NCI-H1417 (cell line): Measurements from ENCODE around the gene EP400.
A peak's percentile ranks its signal among the peaks of the same experiment; 100 is the strongest.

ENCODE experiments used
- DNase-seq, 3 experiments: peaks; one replicate each; lab custom pipeline; 2025; lab: John Stamatoyannopoulos, UW

Gene EP400

GRCh38 chr12:131927110-131928079 lies 22.3 kb upstream of the EP400 start:
- DNase-seq: no peak

- DNase-seq: no peak
These were observed 21.5 kb upstream of the EP400 start for GRCh38 chr12:131928080-131928710.

GRCh38 chr12:131928711-131929580 lies 20.8 kb upstream of the EP400 start, which contains the start of gene PUS1:
Gene PUS1, plus strand, starts transcription at chr12:131929276. Its CDS starts 447 bp downstream, at chr12:131929723.
- DNase-seq: peak; percentile 95 to 97 (median 96)

GRCh38 chr12:131929581-131930456 lies 19.9 kb upstream of the EP400 start:
- DNase-seq: peak; percentile 33 to 61 (median 39)

DNA sequence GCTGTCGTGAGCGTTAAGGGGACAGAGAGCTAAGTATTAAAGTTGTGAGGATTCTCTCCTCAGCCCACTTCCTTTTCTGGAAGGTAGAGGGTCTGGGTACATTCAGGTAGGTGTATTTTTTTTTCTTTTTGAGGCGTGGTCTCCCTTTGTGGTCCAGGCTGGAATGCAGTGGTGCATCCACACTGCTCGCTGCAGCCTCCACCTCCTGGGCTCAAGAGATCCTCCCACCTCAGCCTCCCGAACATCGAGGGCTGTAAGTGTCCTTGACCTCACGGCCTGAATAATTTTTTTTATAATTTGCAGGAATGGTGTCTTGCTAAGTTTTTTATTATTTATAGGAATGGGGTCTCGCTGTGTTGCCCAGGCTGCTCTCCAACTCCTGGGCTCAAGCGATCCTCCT lies 19.2 kb upstream of the EP400 start:
- DNase-seq: no peak

- no peak for DNase-seq
These were observed 16.4 kb upstream of the EP400 start for GRCh38 chr12:131933387-131933786.

- no peak for DNase-seq
These were observed 15.2 kb upstream of the EP400 start for GRCh38 chr12:131934535-131934934.

DNA sequence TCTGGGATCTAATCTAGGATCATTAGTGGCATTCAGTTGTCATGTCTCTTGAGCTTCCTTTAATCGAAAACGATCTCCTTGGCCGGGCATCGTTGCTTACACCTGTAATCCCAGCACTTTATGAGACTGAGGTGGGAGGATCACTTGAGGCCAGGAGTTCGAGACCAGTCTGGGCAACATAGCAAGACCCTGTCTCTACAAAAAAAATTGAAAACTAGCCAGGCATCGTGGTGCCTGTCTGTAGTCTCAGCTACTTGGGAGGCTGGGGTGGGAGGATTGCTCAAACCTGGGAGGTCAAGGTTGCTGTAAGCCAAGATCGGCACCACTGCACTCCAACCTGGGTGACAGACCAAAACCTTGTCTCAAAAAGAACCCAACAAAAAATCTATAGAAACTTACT lies 11.7 kb upstream of the EP400 start:
- DNase-seq: no peak

DNA sequence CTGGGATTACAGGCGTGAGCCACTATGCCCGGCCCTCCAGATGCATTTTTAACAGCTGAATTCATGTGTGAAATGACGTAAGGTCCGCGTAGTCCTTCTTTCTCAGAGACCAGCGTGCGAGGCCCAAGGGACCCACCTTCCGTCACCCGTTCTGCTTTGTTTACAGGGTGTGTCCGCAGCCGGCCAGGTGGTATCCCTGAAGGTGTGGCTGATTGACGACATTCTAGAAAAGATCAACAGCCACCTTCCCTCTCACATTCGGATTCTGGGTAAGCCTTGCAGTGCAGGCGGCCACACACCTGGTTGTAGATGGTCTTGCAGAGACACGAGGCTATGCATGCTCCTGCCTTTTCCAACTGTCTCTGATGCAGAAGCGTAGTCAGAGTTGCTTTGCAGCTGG lies 10.7 kb upstream of the EP400 start:
- peak in 1 of 3 experiments; percentile 81 for DNase-seq

GRCh38 chr12:131940141-131940547 lies 9.6 kb upstream of the EP400 start:
- no peak for DNase-seq

DNA sequence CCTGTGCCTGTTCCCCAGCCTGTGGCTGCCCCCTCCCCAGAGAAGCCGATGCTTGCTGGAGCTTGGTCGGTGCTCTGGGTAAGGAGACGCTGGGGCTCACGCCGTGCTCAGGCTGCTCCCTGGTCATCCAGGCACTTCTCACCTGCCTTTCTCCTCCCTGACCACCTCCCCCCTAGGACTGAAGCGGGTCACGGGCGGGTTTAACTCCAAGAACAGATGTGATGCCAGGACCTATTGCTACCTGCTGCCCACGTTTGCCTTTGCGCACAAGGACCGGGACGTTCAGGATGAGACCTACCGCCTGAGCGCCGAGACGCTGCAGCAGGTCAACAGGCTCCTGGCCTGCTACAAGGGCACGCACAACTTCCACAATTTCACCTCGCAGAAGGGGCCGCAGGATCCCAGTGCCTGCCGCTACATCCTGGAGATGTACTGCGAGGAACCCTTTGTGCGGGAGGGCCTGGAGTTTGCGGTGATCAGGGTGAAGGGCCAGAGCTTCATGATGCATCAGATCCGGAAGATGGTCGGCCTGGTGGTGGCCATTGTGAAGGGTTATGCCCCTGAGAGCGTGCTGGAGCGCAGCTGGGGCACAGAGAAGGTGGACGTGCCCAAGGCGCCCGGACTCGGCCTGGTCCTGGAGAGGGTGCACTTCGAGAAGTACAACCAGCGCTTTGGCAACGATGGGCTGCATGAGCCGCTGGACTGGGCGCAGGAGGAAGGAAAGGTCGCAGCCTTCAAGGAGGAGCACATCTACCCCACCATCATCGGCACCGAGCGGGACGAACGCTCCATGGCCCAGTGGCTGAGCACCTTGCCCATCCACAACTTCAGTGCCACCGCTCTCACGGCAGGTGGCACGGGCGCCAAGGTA lies 8.4 kb upstream of the EP400 start:
- no peak for DNase-seq

DNA sequence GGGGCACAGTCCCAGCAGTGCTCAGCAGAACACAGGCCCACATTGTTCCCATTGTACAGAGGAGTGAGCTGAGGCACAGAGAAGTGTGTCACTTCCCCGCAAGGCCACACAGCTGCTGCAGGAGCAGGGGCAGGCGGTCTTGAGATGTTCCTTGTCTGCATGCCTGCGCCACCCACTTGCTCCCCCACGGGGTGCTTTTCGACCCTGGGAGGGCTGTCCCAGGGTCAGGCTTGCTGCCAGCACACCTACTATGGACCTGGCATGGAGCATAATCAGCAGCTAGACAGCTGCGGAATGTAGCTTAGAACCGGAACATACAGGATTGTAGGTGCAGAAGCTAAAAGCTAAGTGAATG lies 7.8 kb upstream of the EP400 start:
- no peak for DNase-seq

GRCh38 chr12:131942671-131943070 lies 7.1 kb upstream of the EP400 start:
- DNase-seq: no peak

- DNase-seq: no peak
These were observed 6.4 kb upstream of the EP400 start for GRCh38 chr12:131943389-131943788.

DNA sequence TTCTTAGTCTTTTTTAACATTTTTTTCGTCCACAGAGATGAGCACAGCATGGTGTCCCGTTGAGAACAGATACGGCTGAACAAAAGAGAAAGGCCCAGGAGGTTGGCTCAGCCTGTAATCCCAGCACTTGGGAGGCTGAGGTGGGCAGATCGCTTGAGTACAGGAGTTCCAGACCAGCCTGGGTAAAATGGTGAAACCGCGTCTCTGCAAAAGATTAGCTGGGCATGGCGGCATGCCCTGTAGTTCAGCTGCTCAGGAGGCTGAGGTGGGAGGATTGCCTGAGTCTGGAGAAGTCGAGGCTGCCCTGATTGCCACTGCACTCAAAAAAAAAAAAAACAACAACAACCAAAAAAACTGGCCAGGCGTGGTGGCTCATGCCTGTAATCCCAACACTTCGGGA lies 5.9 kb upstream of the EP400 start:
- no peak for DNase-seq

DNA sequence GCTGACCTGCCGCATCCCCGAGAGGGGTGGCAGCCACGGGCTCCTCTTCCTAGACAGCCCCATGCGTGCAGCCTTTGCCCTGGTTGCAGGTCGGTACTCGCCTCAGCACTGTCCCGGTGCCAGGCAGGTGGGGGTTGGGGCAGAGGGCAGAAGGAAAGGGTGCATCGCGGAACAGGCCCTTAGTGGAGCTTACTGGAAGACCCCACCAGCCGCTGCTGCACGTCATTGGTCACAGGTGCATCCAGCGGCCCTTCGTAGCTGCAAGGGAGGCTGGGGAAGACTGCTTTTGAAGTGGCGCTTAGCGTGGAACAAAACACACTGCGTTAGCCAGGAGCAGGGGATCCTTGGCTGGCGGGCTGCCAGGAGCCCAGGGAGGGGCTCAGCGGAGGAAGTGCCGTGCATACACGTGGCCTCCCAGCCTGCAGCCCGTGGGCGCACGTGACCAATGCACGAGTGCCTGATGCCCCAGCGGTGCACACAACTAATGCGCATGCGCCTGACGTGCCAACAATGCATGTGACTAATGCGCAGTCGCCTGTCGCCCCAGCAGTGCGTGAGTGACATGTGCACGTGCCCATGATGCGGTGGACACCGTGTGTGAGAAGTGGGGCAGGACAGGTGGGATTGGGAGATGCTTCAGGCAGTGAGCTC lies 5.0 kb upstream of the EP400 start:
- DNase-seq: no peak

GRCh38 chr12:131946757-131947156 lies 3.0 kb upstream of the EP400 start:
- no peak for DNase-seq

DNA sequence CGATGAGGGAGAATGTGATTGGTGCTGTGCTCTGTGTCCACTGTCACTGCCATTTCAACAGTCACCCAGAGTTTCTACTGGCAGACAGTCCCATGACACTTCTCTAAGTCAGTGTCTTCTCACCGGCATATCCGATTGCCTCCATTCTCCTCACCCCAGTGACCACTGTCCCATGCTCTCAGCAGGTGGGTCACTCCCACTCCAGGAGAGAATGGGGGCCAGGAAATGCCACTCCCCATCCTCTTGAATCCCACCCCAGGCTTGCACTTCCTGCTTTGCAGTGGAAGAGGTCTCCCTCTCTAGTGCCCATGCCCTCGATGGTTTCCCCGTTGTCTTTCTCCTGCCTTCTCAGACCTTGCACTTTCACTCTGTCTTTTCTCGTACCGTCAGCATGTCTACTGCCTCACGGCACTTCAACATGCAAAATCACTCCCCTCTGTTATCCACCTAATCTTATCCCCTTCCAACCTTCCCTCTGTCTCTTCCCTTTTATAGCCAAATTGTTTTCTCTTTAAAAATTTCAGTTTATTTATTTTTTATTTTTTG lies 2.2 kb upstream of the EP400 start:
- no peak for DNase-seq

DNA sequence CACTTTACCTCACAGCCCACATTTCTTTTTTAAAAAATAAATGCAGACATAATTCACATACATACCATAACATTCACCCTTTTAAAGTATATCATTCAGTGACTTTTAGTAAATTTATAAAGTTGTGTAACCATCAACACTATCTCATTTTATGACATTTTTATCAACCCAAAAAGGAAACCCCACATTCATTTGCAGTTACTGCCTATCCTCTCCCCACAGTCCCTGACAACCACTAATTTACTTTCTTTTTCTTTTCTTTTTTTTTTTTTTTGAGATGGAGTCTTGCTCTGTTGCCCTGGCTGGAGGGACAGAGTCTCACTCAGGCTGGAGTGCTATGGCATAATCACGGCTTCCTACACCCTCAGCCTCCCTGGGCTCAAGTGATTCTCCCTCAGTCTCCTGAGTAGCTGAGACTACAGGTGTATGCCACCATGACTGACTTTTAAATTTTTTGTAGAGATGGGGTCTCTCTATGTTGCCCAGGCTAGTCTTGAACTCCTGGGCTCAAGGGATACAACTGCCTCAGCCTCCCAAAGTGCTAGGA lies 1.5 kb upstream of the EP400 start:
- no peak for DNase-seq
